GM12878 (cell line): ENCODE measurements around the gene PARP2. TPM values are rescaled to one million over a fixed set of nuclear protein-coding genes. Genes with fewer than 3 reads are reported as not detected.

Source experiments
- ATAC-seq: fragments of 200-7000 bp; cut with Tn5 transposase; 3 replicates; pipeline ENCODE4 v1.9.1; 2020; ENCODE audit warnings: mild to moderate bottlenecking, moderate library complexity
- BruUV-seq: library from RNA; stranded (reverse); fragments of 400-500 nt; replicated peaks from 2 replicates; lab custom pipeline; 2021; lab: Mats Ljungman, UMichigan
- CTCF ChIA-PET: fragments of 300-600 bp; sonication (Branson Sonifier 250); formaldehyde crosslinking; extraction: SDS; loops from one replicate; lab custom pipeline; 2021; ENCODE audit warnings: inconsistent platforms; lab: Yijun Ruan, JAX
- POLR2A ChIA-PET: fragments of 350-600 bp; formaldehyde crosslinking; extraction: SDS; loops from one replicate; lab custom pipeline; 2021; ENCODE audit warnings: inconsistent platforms; lab: Charles Lee
- RAD21 ChIA-PET: fragments of 300-600 bp; sonication (Branson Sonifier 250); formaldehyde crosslinking; loops from one replicate; lab custom pipeline; 2023; ENCODE audit warnings: antibody characterized with exemption; ENCODE audit not compliant: unreplicated experiment; lab: Charles Lee
- SMC1A ChIA-PET: fragments of 300-600 bp; sonication (Branson Sonifier 250); formaldehyde crosslinking; loops from one replicate; lab custom pipeline; 2023; ENCODE audit not compliant: unreplicated experiment, uncharacterized antibody; lab: Charles Lee
- DNase-seq: peaks from one replicate; pipeline ENCODE4 v3.0.0-alpha.2; 2011; ENCODE audit warnings: low read depth, low spot score
- FAIRE-seq: peaks from 3 replicates; lab custom pipeline; 2011; peaks lifted over from hg19 to GRCh38; lab: Jason Lieb, UNC
- H2AFZ ChIP-seq: 2 replicates; pipeline ENCODE4 v1.6.0; 2011; ENCODE audit warnings: low read depth, low read length, control low read depth; ENCODE audit not compliant: control insufficient read depth
- H3K27ac ChIP-seq: 2 replicates; pipeline ENCODE4 v1.5.1; 2011; ENCODE audit warnings: control low read depth; ENCODE audit not compliant: control insufficient read depth, insufficient read depth
- H3K27me3 ChIP-seq, 2 experiments: replicated peaks in 1 of 2; 2 replicates each; pipeline versions ENCODE4 v1.6.0 to v1.6.1; 2011; ENCODE audit warnings: low read length in 1 of 2; ENCODE audit not compliant: control insufficient read depth in 2 of 2, insufficient read depth in 2 of 2
- H3K36me3 ChIP-seq, 2 experiments: 2 replicates each; pipeline ENCODE4 v1.5.1; 2011; ENCODE audit warnings: low read length in 1 of 2; ENCODE audit not compliant: control insufficient read depth in 2 of 2, insufficient read depth in 2 of 2
- H3K4me1 ChIP-seq: 2 replicates; pipeline ENCODE4 v1.6.1; 2011; ENCODE audit warnings: mild to moderate bottlenecking, low read length, moderate library complexity, mixed read lengths; ENCODE audit not compliant: control insufficient read depth, insufficient read depth
- H3K4me2 ChIP-seq: 2 replicates; pipeline ENCODE4 v1.6.0; 2011; ENCODE audit warnings: control low read depth; ENCODE audit not compliant: control insufficient read depth, insufficient read depth
- H3K4me3 ChIP-seq: fragments of 200-600 bp; sonication (generic); 2 replicates; pipeline ENCODE4 v1.5.1; 2016
- H3K79me2 ChIP-seq: 2 replicates; pipeline ENCODE4 v1.6.0; 2011; ENCODE audit warnings: low read length; ENCODE audit not compliant: control insufficient read depth, insufficient read depth
- H3K9ac ChIP-seq: 2 replicates; pipeline ENCODE4 v1.8.0; 2011; ENCODE audit warnings: low read length, control low read depth, mixed read lengths; ENCODE audit not compliant: control insufficient read depth, insufficient read depth
- H3K9me3 ChIP-seq: replicated peaks from 3 replicates; pipeline ENCODE4 v1.5.1; 2011; ENCODE audit warnings: mild to moderate bottlenecking, low read length; ENCODE audit not compliant: control insufficient read depth, insufficient read depth
- H4K20me1 ChIP-seq: 2 replicates; pipeline ENCODE4 v1.6.0; 2011; ENCODE audit not compliant: control insufficient read depth, insufficient read depth
- JUNB ChIP-seq: IDR thresholded peaks from 2 replicates; pipeline ENCODE4 v1.6.1; 2016; ENCODE audit warnings: antibody characterized with exemption, mild to moderate bottlenecking
- RELA ChIP-seq: fragments of 450-650 bp; IDR thresholded peaks from 2 replicates; pipeline ENCODE4 v1.8.0; 2014; ENCODE audit warnings: borderline replicate concordance; ENCODE audit not compliant: partially characterized antibody
- ZNF217 ChIP-seq: fragments of 450-650 bp; IDR thresholded peaks from 2 replicates; pipeline ENCODE4 v1.6.1; 2017; ENCODE audit warnings: antibody characterized with exemption, mild to moderate bottlenecking
- WGBS: methylation state at CpG from one replicate; pipeline ENCODE4 v1.1.6; 2016; ENCODE audit warnings: low lambda C conversion rate; ENCODE audit not compliant: insufficient replicate concordance, insufficient coverage; ENCODE audit errors: missing lambda C conversion rate; 5-methylcytosine and 5-hydroxymethylcytosine counted together
- in situ Hi-C: fragments of 300-500 bp; cut with MboI; formaldehyde crosslinking; loops from 9 replicates; pipeline ENCODE4 v1.14.3; 2018; ENCODE audit warnings: mixed read lengths
- intact Hi-C: fragments of 100-400 bp; cut with micrococcal nuclease; formaldehyde crosslinking; loops from one replicate; pipeline ENCODE4 v1.14.2; 2022; ENCODE audit not compliant: unreplicated experiment
- polyA plus RNA-seq, 11 experiments: library from polyadenylated mRNA; depleted of rRNA in 4 of 11; unstranded in 6 of 11; stranded (reverse) in 5 of 11; fragments of >200 nt; fragmentation: Nextera tagmentation in 4 of 11; fragmentation: Illumina TruSeq in 1 of 11; extraction: Ambion mirVana in 4 of 11; extraction: Trizol in 1 of 11; gene quantifications; 1 replicate in 1 of 11; 2 replicates in 10 of 11; pipeline versions ENCODE4 v1.2.1 to v1.2.3, GENCODE V29; 2011 to 2016; ENCODE audit warnings: inconsistent platforms in 2 of 11, missing spikeins in 2 of 11, low read depth in 1 of 11
- total RNA-seq, 4 experiments: library from RNA; depleted of rRNA in 3 of 4; stranded (reverse); fragments of >200 nt in 3 of 4; fragmentation: Illumina TruSeq in 1 of 4; extraction: Trizol in 1 of 4; gene quantifications; 2 replicates each; pipeline versions ENCODE4 v1.2.1 to v1.2.3, GENCODE V29; 2013 to 2021
- TF ChIP-seq, protein P1 (sequence below): IDR thresholded peaks from 2 replicates; pipeline ENCODE4 v1.6.1; 2012; ENCODE audit warnings: improper control_type of control experiment, low read depth, low read length; ENCODE audit not compliant: insufficient replicate concordance
- TF ChIP-seq, protein P2 (sequence below): fragments of 450-650 bp; IDR thresholded peaks from 2 replicates; pipeline ENCODE4 v1.6.1; 2017; ENCODE audit warnings: mild to moderate bottlenecking, low read depth, inconsistent platforms; ENCODE audit not compliant: poor library complexity, severe bottlenecking

The PARP2 gene
- total and polyA plus RNA-seq, 10 of the 15 experiments (the other 5 are each of a cell fraction or from before 2014, with no cell fraction given), result 26.7 to 75.4 (median 42.3) TPM

DNA sequence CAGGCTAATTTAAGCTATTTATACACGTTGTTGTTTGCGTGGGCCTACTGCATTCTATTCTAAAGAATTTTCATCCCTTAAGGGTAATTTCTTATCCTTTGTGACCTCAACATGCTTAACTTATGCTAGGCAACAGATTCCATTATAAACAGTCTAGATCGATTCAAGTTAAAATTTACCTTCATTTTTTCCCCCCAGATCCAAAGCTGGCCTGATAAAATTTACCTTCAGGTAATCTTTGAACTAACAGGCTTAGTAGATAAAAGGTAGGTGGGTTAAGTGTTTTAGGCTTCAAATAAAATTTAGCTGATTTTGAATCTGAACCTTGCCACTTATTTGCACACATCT, 10.0 kb upstream of the PARP2 start:
- ATAC-seq (no peak), DNase-seq (no peak), FAIRE-seq (no peak)
- RAD21 ChIA-PET, result interaction anchor here (0.6 to 3.5 kb wide), 7 partner anchors 9 to 348 kb away, joined by 3 to 49 read pairs (median 4); partner anchors contain the start of genes PARP2 and PIP4P1
- Histone ChIP-seq H3K27ac (peak overlapping the region; percentile 85), H3K79me2 (peaks cover 43% of the 10 kb centered on the region), H3K4me2 (peak overlapping the region; percentile 89), H3K27me3 (no peaks in the 10 kb centered on the region), H2AFZ (peak overlapping the region; percentile 81), H3K9me3 (no peaks in the 10 kb centered on the region), H3K4me1 (peaks cover 6% of the 10 kb centered on the region; the same call in 1 of the 2 replicates), H3K4me3 (peak overlapping the region; percentile 82; the same call in 1 of the 2 replicates), H3K9ac (no peak overlapping the region; the same call in 1 of the 2 replicates), H3K36me3 (peaks cover 0 to 4% of the 10 kb centered on the region in 2 experiments; a peak in 1 of 4 replicates), H4K20me1 (no peaks in the 10 kb centered on the region)
- intact Hi-C loops (loop anchor here (2.0 kb wide), 1 partner anchor 127 kb away; the partner anchor contains the start of gene PIP4P1), in situ Hi-C loops (loop anchor here (5.0 kb wide), 1 partner anchor 349 kb away; the partner anchor contains the start of gene RNASE4)
- WGBS, result 0% methylated on average over 3 of the region's 3 CpGs
- SMC1A ChIA-PET, result interaction anchor here (0.6 to 3.3 kb wide), 12 partner anchors 9 to 340 kb away, joined by 3 to 58 read pairs (median 4); partner anchors contain the start of genes APEX1, PARP2 and TEP1
- TF ChIP-seq, protein P1, sequence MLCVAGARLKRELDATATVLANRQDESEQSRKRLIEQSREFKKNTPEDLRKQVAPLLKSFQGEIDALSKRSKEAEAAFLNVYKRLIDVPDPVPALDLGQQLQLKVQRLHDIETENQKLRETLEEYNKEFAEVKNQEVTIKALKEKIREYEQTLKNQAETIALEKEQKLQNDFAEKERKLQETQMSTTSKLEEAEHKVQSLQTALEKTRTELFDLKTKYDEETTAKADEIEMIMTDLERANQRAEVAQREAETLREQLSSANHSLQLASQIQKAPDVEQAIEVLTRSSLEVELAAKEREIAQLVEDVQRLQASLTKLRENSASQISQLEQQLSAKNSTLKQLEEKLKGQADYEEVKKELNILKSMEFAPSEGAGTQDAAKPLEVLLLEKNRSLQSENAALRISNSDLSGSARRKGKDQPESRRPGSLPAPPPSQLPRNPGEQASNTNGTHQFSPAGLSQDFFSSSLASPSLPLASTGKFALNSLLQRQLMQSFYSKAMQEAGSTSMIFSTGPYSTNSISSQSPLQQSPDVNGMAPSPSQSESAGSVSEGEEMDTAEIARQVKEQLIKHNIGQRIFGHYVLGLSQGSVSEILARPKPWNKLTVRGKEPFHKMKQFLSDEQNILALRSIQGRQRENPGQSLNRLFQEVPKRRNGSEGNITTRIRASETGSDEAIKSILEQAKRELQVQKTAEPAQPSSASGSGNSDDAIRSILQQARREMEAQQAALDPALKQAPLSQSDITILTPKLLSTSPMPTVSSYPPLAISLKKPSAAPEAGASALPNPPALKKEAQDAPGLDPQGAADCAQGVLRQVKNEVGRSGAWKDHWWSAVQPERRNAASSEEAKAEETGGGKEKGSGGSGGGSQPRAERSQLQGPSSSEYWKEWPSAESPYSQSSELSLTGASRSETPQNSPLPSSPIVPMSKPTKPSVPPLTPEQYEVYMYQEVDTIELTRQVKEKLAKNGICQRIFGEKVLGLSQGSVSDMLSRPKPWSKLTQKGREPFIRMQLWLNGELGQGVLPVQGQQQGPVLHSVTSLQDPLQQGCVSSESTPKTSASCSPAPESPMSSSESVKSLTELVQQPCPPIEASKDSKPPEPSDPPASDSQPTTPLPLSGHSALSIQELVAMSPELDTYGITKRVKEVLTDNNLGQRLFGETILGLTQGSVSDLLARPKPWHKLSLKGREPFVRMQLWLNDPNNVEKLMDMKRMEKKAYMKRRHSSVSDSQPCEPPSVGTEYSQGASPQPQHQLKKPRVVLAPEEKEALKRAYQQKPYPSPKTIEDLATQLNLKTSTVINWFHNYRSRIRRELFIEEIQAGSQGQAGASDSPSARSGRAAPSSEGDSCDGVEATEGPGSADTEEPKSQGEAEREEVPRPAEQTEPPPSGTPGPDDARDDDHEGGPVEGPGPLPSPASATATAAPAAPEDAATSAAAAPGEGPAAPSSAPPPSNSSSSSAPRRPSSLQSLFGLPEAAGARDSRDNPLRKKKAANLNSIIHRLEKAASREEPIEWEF, result peak; percentile 31
- TF ChIP-seq, protein P2, sequence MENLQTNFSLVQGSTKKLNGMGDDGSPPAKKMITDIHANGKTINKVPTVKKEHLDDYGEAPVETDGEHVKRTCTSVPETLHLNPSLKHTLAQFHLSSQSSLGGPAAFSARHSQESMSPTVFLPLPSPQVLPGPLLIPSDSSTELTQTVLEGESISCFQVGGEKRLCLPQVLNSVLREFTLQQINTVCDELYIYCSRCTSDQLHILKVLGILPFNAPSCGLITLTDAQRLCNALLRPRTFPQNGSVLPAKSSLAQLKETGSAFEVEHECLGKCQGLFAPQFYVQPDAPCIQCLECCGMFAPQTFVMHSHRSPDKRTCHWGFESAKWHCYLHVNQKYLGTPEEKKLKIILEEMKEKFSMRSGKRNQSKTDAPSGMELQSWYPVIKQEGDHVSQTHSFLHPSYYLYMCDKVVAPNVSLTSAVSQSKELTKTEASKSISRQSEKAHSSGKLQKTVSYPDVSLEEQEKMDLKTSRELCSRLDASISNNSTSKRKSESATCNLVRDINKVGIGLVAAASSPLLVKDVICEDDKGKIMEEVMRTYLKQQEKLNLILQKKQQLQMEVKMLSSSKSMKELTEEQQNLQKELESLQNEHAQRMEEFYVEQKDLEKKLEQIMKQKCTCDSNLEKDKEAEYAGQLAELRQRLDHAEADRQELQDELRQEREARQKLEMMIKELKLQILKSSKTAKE, result peak; percentile 52
- TF ChIP-seq JUNB, result peak; percentile 7
- 0 out of 2 replicates have a peak, but pooled peaks have one; percentile 15 for TF ChIP-seq ZNF217
- TF ChIP-seq RELA, result no peak
- BruUV-seq, result no TSS peak
- POLR2A ChIA-PET, result interaction anchor here (0.7 to 7.4 kb wide), 7 partner anchors 9 to 332 kb away, joined by 3 to 96 read pairs (median 3); partner anchors contain the start of genes APEX1, OSGEP, PARP2 and PIP4P1
- CTCF ChIA-PET, result interaction anchor here (0.9 to 11.3 kb wide), 10 partner anchors 9 to 331 kb away, joined by 3 to 216 read pairs (median 4); partner anchors contain the start of genes PARP2, TEP1 and TTC5
